ENCODE results near the gene BOC. TPM values are rescaled to one million over a fixed set of nuclear protein-coding genes. Genes with fewer than 3 reads are reported as not detected.

BOC gene
- total and polyA plus RNA-seq, 4 donors: 2.9 to 21.9 (median 6.4) TPM

GRCh38 chr3:113250566-113250965 lies 39.2 kb downstream of the BOC start:
- peaks cover 0 to 18% (median 9%) of the 10 kb centered on the region in 4 donors for H3K36me3 ChIP-seq (ENCODE audit: control insufficient read depth in 4 of 4, insufficient read depth in 4 of 4, low read length in 4 of 4)
- ATAC-seq (ENCODE audit: insufficient read depth, low FRiP score) (no peak), DNase-seq (no peak)
- H3K4me3 ChIP-seq: no peak overlapping the region
- no peak for TF ChIP-seq CTCF (IDR thresholded peaks at IDR 0.05; ENCODE audit: control extremely low read depth, extremely low read depth)
- no peak overlapping the region for H3K9ac ChIP-seq (ENCODE audit: insufficient read depth in 1 of 2, low read length in 2 of 2)
- 95 to 97% methylated on average over 14 of the region's 14 CpGs for WGBS, 2 donors
- H3K9me3 ChIP-seq (ENCODE audit: control insufficient read depth in 4 of 4, insufficient read depth in 3 of 4, low read length in 3 of 4): no peaks in the 10 kb centered on the region
- H3K27me3 ChIP-seq (ENCODE audit: control insufficient read depth in 3 of 3, insufficient read depth in 3 of 3, low read length in 2 of 3): no peaks in the 10 kb centered on the region
- peaks cover 0 to 47% (median 13%) of the 10 kb centered on the region in 5 donors for H3K4me1 ChIP-seq (ENCODE audit: control insufficient read depth in 5 of 5, insufficient read depth in 5 of 5, low read length in 5 of 5)
- no peak overlapping the region for H3K27ac ChIP-seq (ENCODE audit: low read depth in 1 of 2, low read length in 1 of 2)

- TF ChIP-seq CTCF (IDR thresholded peaks at IDR 0.05; ENCODE audit: control extremely low read depth, extremely low read depth): no peak
- Histone ChIP-seq H3K4me1 (ENCODE audit: control insufficient read depth in 5 of 5, insufficient read depth in 5 of 5, low read length in 5 of 5) (peaks cover 0 to 36% (median 8%) of the 10 kb centered on the region in 5 donors), H3K36me3 (ENCODE audit: control insufficient read depth in 4 of 4, insufficient read depth in 4 of 4, low read length in 4 of 4) (peaks cover 0 to 21% (median 9%) of the 10 kb centered on the region in 4 donors), H3K4me3 (no peak overlapping the region), H3K9ac (ENCODE audit: insufficient read depth in 1 of 2, low read length in 2 of 2) (no peak overlapping the region), H3K27ac (ENCODE audit: low read depth in 1 of 2, low read length in 1 of 2) (no peak overlapping the region), H3K9me3 (ENCODE audit: control insufficient read depth in 4 of 4, insufficient read depth in 3 of 4, low read length in 3 of 4) (no peaks in the 10 kb centered on the region), H3K27me3 (ENCODE audit: control insufficient read depth in 3 of 3, insufficient read depth in 3 of 3, low read length in 2 of 3) (no peaks in the 10 kb centered on the region)
- ATAC-seq (ENCODE audit: insufficient read depth, low FRiP score): no peak
- DNase-seq: no peak
- WGBS, 2 donors: 89 to 94% methylated on average over 4 of the region's 4 CpGs
These were observed 40.5 kb downstream of the BOC start for GRCh38 chr3:113251817-113252216.

DNA sequence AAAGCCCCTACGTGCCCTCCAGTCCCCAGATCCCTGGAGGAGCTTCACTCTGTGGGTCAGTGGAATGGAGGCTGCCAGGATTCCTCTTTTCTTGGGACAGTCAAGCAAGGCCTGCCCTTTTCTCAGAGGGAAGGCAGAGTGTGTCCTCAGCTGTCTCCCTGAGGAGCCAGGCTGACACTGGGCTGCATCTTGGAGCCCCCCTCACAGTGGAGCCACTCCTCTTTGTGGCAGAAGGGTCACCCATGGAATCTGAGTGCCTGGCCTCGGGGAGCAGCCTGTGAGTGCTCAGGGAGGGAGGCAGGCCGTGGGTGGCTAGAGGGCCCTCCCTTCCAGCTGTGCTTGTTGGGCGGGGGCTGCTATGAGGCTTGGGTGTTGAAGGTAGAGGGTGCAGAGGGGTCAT lies 41.2 kb downstream of the BOC start:
- Histone ChIP-seq H3K27ac (ENCODE audit: low read depth in 1 of 2, low read length in 1 of 2) (no peak overlapping the region), H3K27me3 (ENCODE audit: control insufficient read depth in 3 of 3, insufficient read depth in 3 of 3, low read length in 2 of 3) (no peaks in the 10 kb centered on the region), H3K4me1 (ENCODE audit: control insufficient read depth in 5 of 5, insufficient read depth in 5 of 5, low read length in 5 of 5) (peaks cover 0 to 29% (median 6%) of the 10 kb centered on the region in 5 donors), H3K9me3 (ENCODE audit: control insufficient read depth in 4 of 4, insufficient read depth in 3 of 4, low read length in 3 of 4) (no peaks in the 10 kb centered on the region), H3K9ac (ENCODE audit: insufficient read depth in 1 of 2, low read length in 2 of 2) (no peak overlapping the region), H3K4me3 (no peak overlapping the region), H3K36me3 (ENCODE audit: control insufficient read depth in 4 of 4, insufficient read depth in 4 of 4, low read length in 4 of 4) (peaks cover 0 to 25% (median 9%) of the 10 kb centered on the region in 4 donors)
- ATAC-seq (ENCODE audit: insufficient read depth, low FRiP score) (no peak), DNase-seq (no peak)
- no peak for TF ChIP-seq CTCF (IDR thresholded peaks at IDR 0.05; ENCODE audit: control extremely low read depth, extremely low read depth)
- WGBS, 2 donors: 91 to 94% methylated on average over 4 of the region's 4 CpGs

GRCh38 chr3:113253702-113254101 lies 42.3 kb downstream of the BOC start:
- Histone ChIP-seq H3K4me3 (no peak overlapping the region), H3K9ac (ENCODE audit: insufficient read depth in 1 of 2, low read length in 2 of 2) (no peak overlapping the region), H3K36me3 (ENCODE audit: control insufficient read depth in 4 of 4, insufficient read depth in 4 of 4, low read length in 4 of 4) (peaks cover 0 to 27% (median 9%) of the 10 kb centered on the region in 4 donors), H3K27me3 (ENCODE audit: control insufficient read depth in 3 of 3, insufficient read depth in 3 of 3, low read length in 2 of 3) (no peaks in the 10 kb centered on the region), H3K4me1 (ENCODE audit: control insufficient read depth in 5 of 5, insufficient read depth in 5 of 5, low read length in 5 of 5) (peaks cover 0 to 21% (median 6%) of the 10 kb centered on the region in 5 donors), H3K9me3 (ENCODE audit: control insufficient read depth in 4 of 4, insufficient read depth in 3 of 4, low read length in 3 of 4) (no peaks in the 10 kb centered on the region), H3K27ac (ENCODE audit: low read depth in 1 of 2, low read length in 1 of 2) (no peak overlapping the region)
- WGBS, 2 donors: 92 to 93% methylated on average over 3 of the region's 3 CpGs
- DNase-seq (peak in 1 of 3 donors; percentile 30), ATAC-seq (ENCODE audit: insufficient read depth, low FRiP score) (no peak)
- TF ChIP-seq CTCF (IDR thresholded peaks at IDR 0.05; ENCODE audit: control extremely low read depth, extremely low read depth): no peak

All from lung (tissue), 12 donors.